ENCODE measurements around the gene OR8B12.
"Not testable (repeated sequence)": the region's sequence is repeated elsewhere in the genome, so short reads cannot be mapped to it uniquely, and the experiment has no call there.

GRCh38 chr11:124514675-124515074 lies 28.8 kb downstream of the OR8B12 start:
- not testable (repeated sequence) for TF ChIP-seq CTCF, POLR2A (IDR thresholded peaks at IDR 0.05)
